PFSK-1 (cell line): ENCODE measurements around the gene TARBP1.

ENCODE experiments used
- FOXP2 ChIP-seq: optimal IDR thresholded peaks from 2 replicates; pipeline ENCODE3; 2011; ENCODE audit warnings: borderline replicate concordance, control low read depth, inconsistent platforms; ENCODE audit not compliant: insufficient read depth; ENCODE audit errors: extremely low read length, extremely low read depth
- POLR2AphosphoS5 ChIP-seq: IDR thresholded peaks from 2 replicates; pipeline ENCODE4 v1.6.1; 2012; ENCODE audit warnings: low read depth, mild to moderate bottlenecking, control low read depth, low read length, moderate library complexity
- REST ChIP-seq, 2 experiments: IDR thresholded peaks; 2 replicates each; pipeline versions ENCODE4 v1.6.1 to v1.8.0; 2011 to 2012; ENCODE audit warnings: low read depth in 2 of 2, low read length in 2 of 2, control low read depth in 1 of 2, inconsistent platforms in 1 of 2, mild to moderate bottlenecking in 1 of 2, moderate library complexity in 1 of 2; ENCODE audit not compliant: insufficient read depth in 1 of 2
- SIN3A ChIP-seq: IDR thresholded peaks from 2 replicates; pipeline ENCODE4 v1.6.1; 2012; ENCODE audit warnings: mild to moderate bottlenecking, low read length, moderate library complexity, borderline replicate concordance; ENCODE audit not compliant: insufficient read depth
- TAF1 ChIP-seq: IDR thresholded peaks from 2 replicates; pipeline ENCODE4 v1.6.1; 2012; ENCODE audit warnings: low read length, control low read depth, borderline replicate concordance; ENCODE audit not compliant: insufficient read depth

TARBP1 gene

GRCh38 chr1:234463749-234464148 is 15.2 kb downstream of the TARBP1 start:
- TF ChIP-seq FOXP2 (no peak), TAF1 (no peak), SIN3A (no peak), REST (IDR thresholded peaks at IDR 0.05; ENCODE audit: insufficient read depth in 1 of 2, low read depth in 2 of 2, low read length in 2 of 2) (no peak), POLR2AphosphoS5 (no peak)

GRCh38 chr1:234460652-234461051 is 18.3 kb downstream of the TARBP1 start:
- no peak for TF ChIP-seq FOXP2
- TF ChIP-seq REST (IDR thresholded peaks at IDR 0.05; ENCODE audit: insufficient read depth in 1 of 2, low read depth in 2 of 2, low read length in 2 of 2), result no peak
- no peak for TF ChIP-seq TAF1
- no peak for TF ChIP-seq SIN3A
- TF ChIP-seq POLR2AphosphoS5, result no peak

- TF ChIP-seq SIN3A (no peak), POLR2AphosphoS5 (no peak), REST (IDR thresholded peaks at IDR 0.05; ENCODE audit: insufficient read depth in 1 of 2, low read depth in 2 of 2, low read length in 2 of 2) (no peak), TAF1 (no peak), FOXP2 (no peak)
Measured at GRCh38 chr1:234458352-234459017, 20.5 kb downstream of the TARBP1 start.

- no peak for TF ChIP-seq REST (IDR thresholded peaks at IDR 0.05; ENCODE audit: insufficient read depth in 1 of 2, low read depth in 2 of 2, low read length in 2 of 2)
- TF ChIP-seq FOXP2, result no peak
- TF ChIP-seq POLR2AphosphoS5, result no peak
- TF ChIP-seq TAF1, result no peak
- TF ChIP-seq SIN3A, result no peak
Measured at GRCh38 chr1:234454926-234455325, 24.1 kb downstream of the TARBP1 start.

GRCh38 chr1:234452406-234452965 is 26.5 kb downstream of the TARBP1 start:
- TF ChIP-seq POLR2AphosphoS5 (no peak), FOXP2 (no peak), SIN3A (no peak), REST (IDR thresholded peaks at IDR 0.05; ENCODE audit: insufficient read depth in 1 of 2, low read depth in 2 of 2, low read length in 2 of 2) (no peak), TAF1 (no peak)
